Stimulated activated CD4-positive, alpha-beta T cell treated with anti-CD3 and anti-CD28 coated beads, Interleukin-15, amount 100 ng/mL, for 48 hours (primary cell): ENCODE results near the gene UBALD2.

ENCODE experiments used
- DNase-seq, 2 donors: peaks; one replicate each; pipeline ENCODE4 v3.0.0-alpha.2; 2020; ENCODE audit warnings: low read depth in 2 of 2

Gene UBALD2

DNA sequence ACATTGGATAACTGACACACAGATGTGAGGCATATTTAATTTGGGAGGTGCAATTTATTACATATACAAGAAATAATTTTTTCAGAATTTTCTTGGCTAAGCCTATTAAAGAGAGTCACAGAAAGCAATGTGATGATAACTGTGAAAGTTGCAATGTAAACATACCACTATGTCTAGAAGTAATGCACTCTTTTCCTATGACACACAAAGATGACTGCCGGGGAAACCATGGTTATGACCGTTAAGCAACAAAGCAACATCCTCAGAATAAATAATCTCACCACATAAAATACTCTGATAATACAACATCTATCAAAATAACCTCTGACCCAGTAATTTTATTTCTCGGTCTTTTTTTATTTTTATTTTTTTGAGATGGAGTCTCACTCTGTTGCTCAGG, 53.4 kb downstream of the UBALD2 start:
- no peak for DNase-seq
